Esophagus squamous epithelium (tissue), 5 donors: ENCODE data around the gene SGO1. TPM values are rescaled to one million over a fixed set of nuclear protein-coding genes. Genes with fewer than 3 reads are reported as not detected.

Experiments used
- DNase-seq: peaks from one replicate; lab custom pipeline; 2025; lab: John Stamatoyannopoulos, UW
- H3K27ac ChIP-seq, 4 donors: fragments of 200-600 bp; sonication (generic); one replicate each; pipeline ENCODE4 v1.5.1; 2016 to 2019; ENCODE audit warnings: mild to moderate bottlenecking in 1 of 4
- H3K27me3 ChIP-seq, 4 donors: fragments of 200-600 bp; sonication (generic); 1 replicate in 3 of 4; 2 replicates in 1 of 4; pipeline versions ENCODE4 v1.5.1 to v1.6.0; 2017 to 2021; ENCODE audit warnings: antibody characterized with exemption in 1 of 4
- H3K36me3 ChIP-seq, 3 donors: fragments of 200-600 bp; sonication (generic); one replicate each; pipeline ENCODE4 v1.5.1; 2016 to 2019
- H3K4me1 ChIP-seq, 3 donors: fragments of 200-600 bp; sonication (generic); one replicate each; pipeline ENCODE4 v1.5.1; 2017 to 2019
- H3K4me3 ChIP-seq, 4 donors: fragments of 200-600 bp; sonication (generic); 1 replicate in 3 of 4; 2 replicates in 1 of 4; pipeline ENCODE4 v1.5.1; 2016 to 2019; ENCODE audit warnings: mild to moderate bottlenecking in 2 of 4, moderate library complexity in 1 of 4
- H3K9me3 ChIP-seq, 3 donors: fragments of 200-600 bp; sonication (generic); one replicate each; pipeline ENCODE4 v1.5.1; 2016 to 2019
- POLR2A ChIP-seq, 4 donors: fragments of 450-650 bp; IDR thresholded peaks; one replicate each; pipeline ENCODE4 v1.6.1; 2017; ENCODE audit warnings: antibody characterized with exemption in 4 of 4, mild to moderate bottlenecking in 4 of 4, moderate library complexity in 3 of 4
- WGBS, 2 donors: methylation state at CpG; one replicate each; pipeline ENCODE4 v1.1.5; 2018; 5-methylcytosine and 5-hydroxymethylcytosine counted together
- intact Hi-C: fragments of 100-400 bp; cut with DNase I; formaldehyde crosslinking; loops from one replicate; pipeline ENCODE4 v1.15.0; 2022
- total RNA-seq, 4 donors: library from RNA; depleted of rRNA; stranded (reverse); fragments of >200 nt; gene quantifications; one replicate each; pipeline ENCODE4 v1.1.0, GENCODE V29; 2016
- TF ChIP-seq, protein P1 (sequence below), 6 experiments: fragments of 450-650 bp in 4 of 6; fragments of 200-600 bp in 2 of 6; sonication (generic) in 2 of 6; IDR thresholded peaks; one replicate each; pipeline ENCODE4 v1.5.1; 2016 to 2019; ENCODE audit warnings: antibody characterized with exemption in 6 of 6, mild to moderate bottlenecking in 4 of 6, moderate library complexity in 4 of 6
- donor health status: DM: yes; HTN: yes; CAD: no.

Gene SGO1
- total RNA-seq, 4 donors from 2014 or later, result 1.3 to 9.8 (median 5.7) TPM

DNA sequence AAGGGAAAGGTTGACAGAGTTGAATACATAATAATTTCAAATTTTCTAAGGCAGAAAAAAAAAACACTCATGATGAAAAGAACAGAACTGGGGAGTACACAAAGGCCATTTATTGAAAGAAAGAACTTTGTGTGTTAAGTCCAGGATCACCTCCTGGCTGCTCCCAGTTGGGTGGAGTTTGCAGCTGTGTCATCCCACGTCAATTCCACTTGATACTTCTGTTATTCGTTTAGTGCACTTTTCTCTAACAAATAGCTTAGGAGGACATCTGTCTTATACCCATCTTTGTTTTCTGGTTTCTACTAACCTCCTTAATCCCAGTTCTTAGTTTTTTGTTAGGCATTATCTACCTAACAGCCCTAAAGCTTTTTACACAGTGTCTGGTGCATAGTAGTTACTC is 44.7 kb downstream of the SGO1 start:
- intact Hi-C loops, result no loop called here
- Histone ChIP-seq H3K9me3 (no peaks in the 10 kb centered on the region), H3K27ac (peak overlapping the region in 1 of 4 donors; percentile 49), H3K4me1 (peaks cover 0 to 15% (median 0%) of the 10 kb centered on the region in 3 donors), H3K27me3 (no peaks in the 10 kb centered on the region), H3K4me3 (no peak overlapping the region), H3K36me3 (peaks cover 0 to 61% (median 0%) of the 10 kb centered on the region in 3 donors)
- 52 to 66% methylated on average over 2 of the region's 2 CpGs for WGBS, 2 donors
- TF ChIP-seq, protein P1, sequence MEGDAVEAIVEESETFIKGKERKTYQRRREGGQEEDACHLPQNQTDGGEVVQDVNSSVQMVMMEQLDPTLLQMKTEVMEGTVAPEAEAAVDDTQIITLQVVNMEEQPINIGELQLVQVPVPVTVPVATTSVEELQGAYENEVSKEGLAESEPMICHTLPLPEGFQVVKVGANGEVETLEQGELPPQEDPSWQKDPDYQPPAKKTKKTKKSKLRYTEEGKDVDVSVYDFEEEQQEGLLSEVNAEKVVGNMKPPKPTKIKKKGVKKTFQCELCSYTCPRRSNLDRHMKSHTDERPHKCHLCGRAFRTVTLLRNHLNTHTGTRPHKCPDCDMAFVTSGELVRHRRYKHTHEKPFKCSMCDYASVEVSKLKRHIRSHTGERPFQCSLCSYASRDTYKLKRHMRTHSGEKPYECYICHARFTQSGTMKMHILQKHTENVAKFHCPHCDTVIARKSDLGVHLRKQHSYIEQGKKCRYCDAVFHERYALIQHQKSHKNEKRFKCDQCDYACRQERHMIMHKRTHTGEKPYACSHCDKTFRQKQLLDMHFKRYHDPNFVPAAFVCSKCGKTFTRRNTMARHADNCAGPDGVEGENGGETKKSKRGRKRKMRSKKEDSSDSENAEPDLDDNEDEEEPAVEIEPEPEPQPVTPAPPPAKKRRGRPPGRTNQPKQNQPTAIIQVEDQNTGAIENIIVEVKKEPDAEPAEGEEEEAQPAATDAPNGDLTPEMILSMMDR (IDR thresholded peaks at IDR 0.05), result no peak
- no peak for TF ChIP-seq POLR2A (IDR thresholded peaks at IDR 0.05)
- DNase-seq, result no peak

DNA sequence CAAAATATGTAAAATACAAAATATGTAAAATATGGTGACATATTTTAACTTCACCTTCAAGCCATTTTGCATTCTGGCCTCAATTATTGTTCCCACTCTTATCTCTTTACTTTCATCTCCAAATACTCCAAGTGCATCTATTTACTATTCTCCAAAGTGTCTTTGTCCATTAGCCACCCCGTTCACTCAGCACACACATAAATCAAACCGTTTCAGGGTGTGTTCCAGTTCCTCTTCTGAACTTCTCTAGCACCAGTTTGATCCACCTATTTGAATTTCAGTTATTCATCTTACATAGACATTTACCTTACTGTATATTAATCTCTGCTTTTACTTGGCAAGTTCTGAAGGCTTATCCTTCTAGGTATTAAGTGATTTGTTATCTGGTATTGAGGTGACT is 45.1 kb downstream of the SGO1 start:
- no peaks in the 10 kb centered on the region for H3K9me3 ChIP-seq
- H3K27me3 ChIP-seq, result no peaks in the 10 kb centered on the region
- 58 to 60% methylated on average over 2 of the region's 2 CpGs for WGBS, 2 donors
- H3K36me3 ChIP-seq, result peaks cover 0 to 58% (median 0%) of the 10 kb centered on the region in 3 donors
- peak overlapping the region in 1 of 4 donors; percentile 49 for H3K27ac ChIP-seq
- no peak for TF ChIP-seq POLR2A (IDR thresholded peaks at IDR 0.05)
- TF ChIP-seq, protein P1 (IDR thresholded peaks at IDR 0.05), result no peak
- H3K4me3 ChIP-seq, result no peak overlapping the region
- peaks cover 0 to 15% (median 0%) of the 10 kb centered on the region in 3 donors for H3K4me1 ChIP-seq
- DNase-seq, result no peak
- intact Hi-C loops, result no loop called here

DNA sequence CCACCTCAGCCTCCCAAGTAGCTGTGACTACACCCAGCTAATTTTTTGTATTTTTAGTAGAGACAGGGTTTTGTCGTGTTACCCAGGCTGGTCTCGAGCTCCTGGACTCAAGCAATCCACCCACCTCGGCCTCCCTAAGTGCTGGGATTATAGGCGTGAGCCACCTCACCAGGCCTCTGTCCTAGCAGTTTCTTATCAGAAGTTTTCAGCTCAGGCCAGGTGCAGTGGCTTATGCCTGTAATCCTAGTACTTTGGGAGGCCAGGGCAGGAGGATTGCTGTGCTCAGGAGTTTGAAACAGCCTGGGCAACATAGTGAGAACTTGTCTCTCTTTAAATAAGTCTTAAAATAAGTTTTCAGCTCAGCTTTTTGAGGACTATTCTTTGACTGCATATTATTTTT is 48.4 kb downstream of the SGO1 start:
- WGBS, 2 donors, result 89 to 96% methylated on average over 3 to 4 of the region's 4 CpGs
- TF ChIP-seq, protein P1 (IDR thresholded peaks at IDR 0.05), result no peak
- no peaks in the 10 kb centered on the region for H3K27me3 ChIP-seq
- no peak overlapping the region for H3K27ac ChIP-seq
- intact Hi-C loops, result no loop called here
- no peak overlapping the region for H3K4me3 ChIP-seq
- peaks cover 0 to 15% (median 0%) of the 10 kb centered on the region in 3 donors for H3K4me1 ChIP-seq
- DNase-seq, result no peak
- H3K36me3 ChIP-seq, result peaks cover 0 to 68% (median 0%) of the 10 kb centered on the region in 3 donors
- H3K9me3 ChIP-seq, result no peaks in the 10 kb centered on the region

DNA sequence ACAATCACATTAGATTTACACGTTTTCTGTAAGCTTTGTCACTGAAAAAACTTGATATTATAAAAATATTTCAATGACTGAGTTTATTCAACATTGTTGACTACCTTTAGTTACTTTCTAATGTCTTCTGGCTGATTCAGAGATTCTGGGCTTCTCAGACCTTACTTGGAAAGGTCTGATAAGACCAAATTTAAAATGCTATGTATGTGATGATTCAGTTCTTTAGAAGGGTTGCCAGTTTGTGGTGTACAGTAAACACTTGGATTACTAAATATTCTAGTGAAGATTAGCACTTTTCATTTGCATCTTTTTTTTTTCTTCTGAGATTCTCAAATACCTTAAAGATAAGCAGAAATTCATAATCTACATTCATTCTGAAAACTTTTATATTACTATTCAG is 49.8 kb downstream of the SGO1 start:
- DNase-seq, result no peak
- intact Hi-C loops, result no loop called here
- peaks cover 0 to 5% (median 0%) of the 10 kb centered on the region in 3 donors for H3K4me1 ChIP-seq
- H3K27ac ChIP-seq, result no peak overlapping the region
- 76 to 89% methylated on average over 1 of the region's 1 CpG for WGBS, 2 donors
- no peaks in the 10 kb centered on the region for H3K9me3 ChIP-seq
- peaks cover 0 to 71% (median 0%) of the 10 kb centered on the region in 3 donors for H3K36me3 ChIP-seq
- TF ChIP-seq, protein P1 (IDR thresholded peaks at IDR 0.05), result no peak
- TF ChIP-seq POLR2A (IDR thresholded peaks at IDR 0.05), result no peak
- no peak overlapping the region for H3K4me3 ChIP-seq
- H3K27me3 ChIP-seq, result no peaks in the 10 kb centered on the region

DNA sequence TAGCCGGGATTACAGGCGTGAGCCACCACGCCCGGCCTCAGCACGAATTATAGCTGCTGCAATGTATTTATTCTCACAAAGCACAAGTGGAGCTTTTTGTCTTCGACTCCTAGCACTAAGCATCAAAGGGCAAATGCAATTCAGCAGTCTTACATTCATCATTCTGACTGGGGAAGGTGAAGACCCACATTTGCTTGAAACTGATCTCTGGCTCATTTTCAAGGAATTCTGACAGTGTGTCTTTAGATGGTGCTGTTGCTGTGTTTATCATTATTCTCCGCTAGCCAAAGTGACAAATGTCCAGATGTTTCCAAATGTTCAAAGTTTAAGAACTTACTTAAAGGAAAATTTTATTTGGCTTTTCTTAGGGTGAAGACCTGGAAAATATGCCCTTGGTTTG is 55.9 kb downstream of the SGO1 start:
- Histone ChIP-seq H3K4me1 (no peaks in the 10 kb centered on the region), H3K27ac (no peak overlapping the region), H3K4me3 (no peak overlapping the region), H3K36me3 (peaks cover 0 to 80% (median 6%) of the 10 kb centered on the region in 3 donors), H3K27me3 (no peaks in the 10 kb centered on the region), H3K9me3 (no peaks in the 10 kb centered on the region)
- WGBS, 2 donors, result 61 to 84% methylated on average over 3 to 7 of the region's 7 CpGs
- no peak for DNase-seq
- no peak for TF ChIP-seq POLR2A (IDR thresholded peaks at IDR 0.05)
- TF ChIP-seq, protein P1 (IDR thresholded peaks at IDR 0.05), result no peak
- intact Hi-C loops, result no loop called here
